H9 (cell line): ENCODE results near the gene MYL2. TPM values are rescaled to one million over a fixed set of nuclear protein-coding genes. Genes with fewer than 3 reads are reported as not detected.

Experiments used
- DNase-seq: peaks from one replicate; pipeline ENCODE4 v3.0.0-alpha.2; 2017
- H2AFZ ChIP-seq: one replicate; pipeline ENCODE4 v1.6.1; 2013; ENCODE audit warnings: mild to moderate bottlenecking, low read length, control low read depth, moderate library complexity
- H2AK5ac ChIP-seq: 2 replicates; pipeline ENCODE4 v1.6.1; 2013; ENCODE audit warnings: low read length, control low read depth, mixed read lengths; ENCODE audit not compliant: insufficient read length
- H2BK120ac ChIP-seq: one replicate; pipeline ENCODE4 v1.6.1; 2013; ENCODE audit warnings: low read depth, mild to moderate bottlenecking, low read length, control low read depth, inconsistent platforms; ENCODE audit not compliant: poor library complexity, severe bottlenecking
- H2BK12ac ChIP-seq: 2 replicates; pipeline ENCODE4 v1.6.1; 2013; ENCODE audit warnings: low read length, control low read depth, mixed read lengths, low read depth; ENCODE audit not compliant: insufficient read length
- H2BK15ac ChIP-seq: 2 replicates; pipeline ENCODE4 v1.6.1; 2013; ENCODE audit warnings: low read depth, low read length, control low read depth
- H2BK20ac ChIP-seq: one replicate; pipeline ENCODE4 v1.6.1; 2013; ENCODE audit warnings: low read depth, mild to moderate bottlenecking, low read length, control low read depth, inconsistent platforms; ENCODE audit not compliant: poor library complexity, severe bottlenecking
- H2BK5ac ChIP-seq: 2 replicates; pipeline ENCODE4 v1.6.1; 2013; ENCODE audit warnings: low read length, control low read depth, mixed read lengths; ENCODE audit not compliant: insufficient read length
- H3K14ac ChIP-seq: 2 replicates; pipeline ENCODE4 v1.6.1; 2013; ENCODE audit warnings: low read length, control low read depth; ENCODE audit not compliant: insufficient read depth
- H3K18ac ChIP-seq: 2 replicates; pipeline ENCODE4 v1.6.1; 2013; ENCODE audit warnings: low read depth, mild to moderate bottlenecking, mixed read lengths, low read length, control low read depth; ENCODE audit not compliant: insufficient read length
- H3K23ac ChIP-seq: 2 replicates; pipeline ENCODE4 v1.6.1; 2013; ENCODE audit warnings: low read length, control low read depth, mixed read lengths, low read depth; ENCODE audit not compliant: insufficient read length
- H3K23me2 ChIP-seq: 2 replicates; pipeline ENCODE4 v1.6.1; 2013; ENCODE audit warnings: low read depth, mild to moderate bottlenecking, mixed read lengths, low read length, control low read depth; ENCODE audit not compliant: insufficient read length, poor library complexity, severe bottlenecking
- H3K27ac ChIP-seq: 2 replicates; pipeline ENCODE4 v1.5.1; 2013; ENCODE audit warnings: low read length, control low read depth, mixed read lengths, low read depth; ENCODE audit not compliant: insufficient read length
- H3K27me3 ChIP-seq: 2 replicates; pipeline ENCODE4 v1.6.1; 2013; ENCODE audit warnings: low read length, control low read depth, inconsistent platforms; ENCODE audit not compliant: insufficient read depth
- H3K4ac ChIP-seq: 2 replicates; pipeline ENCODE4 v1.6.1; 2013; ENCODE audit warnings: low read depth, mild to moderate bottlenecking, control low read depth, inconsistent platforms, low read length, moderate library complexity
- H3K4me1 ChIP-seq: 2 replicates; pipeline ENCODE4 v1.6.1; 2013; ENCODE audit warnings: low read length, control low read depth, inconsistent platforms; ENCODE audit not compliant: insufficient read depth
- H3K4me2 ChIP-seq: 2 replicates; pipeline ENCODE4 v1.6.1; 2013; ENCODE audit warnings: low read length, control low read depth, mixed read lengths; ENCODE audit not compliant: insufficient read length, insufficient read depth
- H3K56ac ChIP-seq: 2 replicates; pipeline ENCODE4 v1.6.1; 2013; ENCODE audit warnings: low read depth, mild to moderate bottlenecking, mixed read lengths, low read length, control low read depth; ENCODE audit not compliant: insufficient read length
- H3K79me1 ChIP-seq: 2 replicates; pipeline ENCODE4 v1.6.1; 2013; ENCODE audit warnings: low read depth, mild to moderate bottlenecking, moderate library complexity, low read length, control low read depth, inconsistent platforms; ENCODE audit not compliant: insufficient read depth, poor library complexity, severe bottlenecking
- H3K79me2 ChIP-seq: 2 replicates; pipeline ENCODE4 v1.6.1; 2013; ENCODE audit warnings: low read length, control low read depth, inconsistent platforms; ENCODE audit not compliant: insufficient read depth
- H3K9ac ChIP-seq: 2 replicates; pipeline ENCODE4 v1.6.1; 2013; ENCODE audit warnings: low read length, control low read depth, mixed read lengths; ENCODE audit not compliant: insufficient read length; ENCODE audit errors: extremely low read depth
- H3K9me3 ChIP-seq: one replicate; pipeline ENCODE4 v1.6.1; 2013; ENCODE audit warnings: low read depth, low read length, inconsistent platforms; ENCODE audit not compliant: control insufficient read depth
- H3T11ph ChIP-seq: one replicate; pipeline ENCODE4 v1.6.1; 2013; ENCODE audit warnings: mild to moderate bottlenecking, low read length, control low read depth, inconsistent platforms
- H4K20me1 ChIP-seq: one replicate; pipeline ENCODE4 v1.6.1; 2013; ENCODE audit not compliant: control insufficient read depth, insufficient read length, insufficient read depth
- H4K5ac ChIP-seq: 2 replicates; pipeline ENCODE4 v1.6.1; 2013; ENCODE audit warnings: low read depth, mild to moderate bottlenecking, mixed read lengths, low read length, control low read depth; ENCODE audit not compliant: insufficient read length
- H4K8ac ChIP-seq: replicated peaks from 2 replicates; pipeline ENCODE4 v1.6.1; 2013; ENCODE audit warnings: low read length, control low read depth, mixed read lengths, low read depth; ENCODE audit not compliant: insufficient read length
- H4K91ac ChIP-seq: 2 replicates; pipeline ENCODE4 v1.6.1; 2013; ENCODE audit warnings: low read depth, mild to moderate bottlenecking, moderate library complexity, mixed read lengths, low read length, control low read depth; ENCODE audit not compliant: insufficient read length
- H3K27ac Mint-ChIP-seq, 3 experiments: 2 replicates in 2 of 3; 3 replicates in 1 of 3; pipeline ENCODE4 v1.8.0; 2020 to 2021; ENCODE audit warnings: mixed read lengths in 3 of 3, mild to moderate bottlenecking in 1 of 3, moderate library complexity in 1 of 3
- H3K27me3 Mint-ChIP-seq: 2 replicates; pipeline ENCODE4 v1.8.0; 2021; ENCODE audit warnings: low read depth, mild to moderate bottlenecking, moderate library complexity, mixed read lengths
- H3K36me3 Mint-ChIP-seq, 3 experiments: 2 replicates in 2 of 3; 3 replicates in 1 of 3; pipeline ENCODE4 v1.8.0; 2020 to 2021; ENCODE audit warnings: low read depth in 3 of 3, mixed read lengths in 3 of 3; ENCODE audit not compliant: insufficient read depth in 1 of 3
- H3K4me1 Mint-ChIP-seq, 2 experiments: 2 replicates each; pipeline ENCODE4 v1.8.0; 2020; ENCODE audit warnings: mixed read lengths in 2 of 2
- H3K4me3 Mint-ChIP-seq, 2 experiments: 2 replicates in 1 of 2; 3 replicates in 1 of 2; pipeline ENCODE4 v1.8.0; 2020 to 2021; ENCODE audit warnings: mild to moderate bottlenecking in 2 of 2, mixed read lengths in 2 of 2, moderate library complexity in 1 of 2
- H3K9me3 Mint-ChIP-seq, 2 experiments: 2 replicates in 1 of 2; 3 replicates in 1 of 2; pipeline ENCODE4 v1.8.0; 2020; ENCODE audit warnings: mild to moderate bottlenecking in 2 of 2, mixed read lengths in 2 of 2, moderate library complexity in 1 of 2
- CTCF ChIP-seq: fragments of 200-600 bp; sonication (generic); conservative IDR thresholded peaks from 3 replicates; pipeline ENCODE4 v1.8.0; 2021; ENCODE audit warnings: antibody characterized with exemption, mild to moderate bottlenecking
- WGBS: extraction: QIAGEN DNeasy Blood & Tissue Kit; methylation state at CpG from one replicate; pipeline ENCODE4 v1.1.7; 2013; ENCODE audit warnings: missing lambda C conversion rate, low lambda C conversion rate, mixed read lengths; ENCODE audit not compliant: insufficient read length; ENCODE audit errors: extremely low coverage; 5-methylcytosine and 5-hydroxymethylcytosine counted together
- total RNA-seq: library from RNA; stranded (reverse); gene quantifications from 2 replicates; pipeline ENCODE4 v1.2.1, GENCODE V29; 2021

The MYL2 gene
- total RNA-seq, 1 experiment from 2014 or later = not detected

GRCh38 chr12:110929818-110930217 is 9.4 kb upstream of the MYL2 start:
- no peak overlapping the region for H3K23ac ChIP-seq
- H3T11ph ChIP-seq = no peak overlapping the region
- no peak overlapping the region for H4K8ac ChIP-seq
- H2BK12ac ChIP-seq = no peak overlapping the region
- no peaks in the 10 kb centered on the region for H3K23me2 ChIP-seq
- no peak overlapping the region for H3K27ac ChIP-seq
- no peak overlapping the region for H2BK15ac ChIP-seq
- H3K9me3 ChIP-seq = no peaks in the 10 kb centered on the region
- DNase-seq = no peak
- no peak overlapping the region for H3K4me2 ChIP-seq
- no peak overlapping the region for H2AK5ac ChIP-seq
- H3K56ac ChIP-seq = no peak overlapping the region
- H3K4me1 ChIP-seq = 0 out of 2 replicates have a peak, but pooled peaks cover 1% of the 10 kb centered on the region
- no peak overlapping the region for H2BK20ac ChIP-seq
- H3K27me3 ChIP-seq = no peaks in the 10 kb centered on the region
- no peak overlapping the region for H4K91ac ChIP-seq
- no CpG with 5 or more reads among the region's 1 CpG for WGBS
- H2BK5ac ChIP-seq = no peak overlapping the region
- H3K4me1 Mint-ChIP-seq = peaks cover 30 to 31% of the 10 kb centered on the region in 2 experiments
- no peak overlapping the region for H3K27ac Mint-ChIP-seq
- no peak overlapping the region for H4K5ac ChIP-seq
- H3K27me3 Mint-ChIP-seq = peaks cover 2% of the 10 kb centered on the region; the same call in 1 of the 2 replicates
- H3K4me3 Mint-ChIP-seq = no peak overlapping the region
- H2BK120ac ChIP-seq = no peak overlapping the region
- H4K20me1 ChIP-seq = no peaks in the 10 kb centered on the region
- no peak overlapping the region for H3K9ac ChIP-seq
- no peak overlapping the region for H3K14ac ChIP-seq
- TF ChIP-seq CTCF = no peak
- no peak overlapping the region for H2AFZ ChIP-seq
- H3K36me3 Mint-ChIP-seq = no peaks in the 10 kb centered on the region; a peak in 1 of 7 replicates
- H3K4ac ChIP-seq = no peak overlapping the region
- no peak overlapping the region for H3K18ac ChIP-seq
- 0 out of 5 replicates have a peak, but pooled peaks cover 0 to 4% of the 10 kb centered on the region in 2 experiments for H3K9me3 Mint-ChIP-seq
- no peaks in the 10 kb centered on the region for H3K79me2 ChIP-seq
- H3K79me1 ChIP-seq = no peaks in the 10 kb centered on the region
